ENCODE results near the gene BGN.

DNA sequence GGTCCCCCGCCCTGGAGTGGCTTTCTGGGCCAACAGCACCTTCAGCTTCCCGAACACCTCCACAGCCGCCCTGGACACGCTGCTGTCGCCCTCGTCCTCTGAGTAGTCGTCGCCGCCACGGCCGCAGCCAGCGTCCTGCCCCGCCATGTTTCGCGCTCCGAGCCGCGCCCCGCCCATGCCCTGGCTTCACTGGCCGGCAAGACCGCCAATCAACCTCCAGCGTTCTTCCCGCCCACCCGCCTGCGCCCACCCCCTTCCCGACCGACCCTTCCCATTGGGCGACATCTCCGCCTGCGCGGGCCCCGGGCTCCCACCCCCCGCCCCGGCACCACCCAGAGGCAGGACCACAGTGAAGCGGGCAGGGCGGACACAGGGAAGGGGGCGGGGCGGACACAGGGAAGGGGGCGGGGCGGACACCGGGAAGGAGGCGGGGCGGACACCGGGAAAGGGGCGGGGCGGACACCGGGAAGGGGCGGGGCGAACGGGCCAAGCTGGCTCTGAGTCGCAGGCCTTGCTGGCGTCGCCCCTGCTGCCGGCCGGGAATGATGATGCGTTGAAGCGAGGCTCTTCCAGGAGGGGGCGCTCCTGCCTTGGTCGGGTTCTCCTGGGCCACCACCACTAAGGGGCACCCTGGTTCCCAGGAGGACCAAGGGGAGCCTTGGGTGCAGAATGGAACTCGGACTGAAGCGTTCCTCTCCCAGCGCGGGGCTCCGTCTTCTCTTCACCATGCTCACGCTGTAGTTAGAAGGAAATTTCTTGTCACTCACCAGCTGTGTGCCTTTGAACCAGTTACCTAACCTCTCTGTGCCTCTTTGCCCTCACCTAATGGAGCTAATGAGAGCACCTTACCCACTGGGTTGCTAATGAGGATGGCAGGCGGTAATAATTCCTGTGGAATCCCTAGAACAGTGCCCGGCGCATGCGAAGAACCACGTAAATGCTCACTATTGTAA, 24.1 kb upstream of the BGN start, which contains the start of gene HAUS7:
- TF ChIP-seq CTCF (IDR thresholded peaks at IDR 0.05) (peak; percentile 17 to 55 (median 20)), POLR2AphosphoS5 (IDR thresholded peaks at IDR 0.05) (peak in 1 of 3 donors; percentile 34), POLR2A (IDR thresholded peaks at IDR 0.05) (no peak)
